Measurements from ENCODE around the gene HOXA7.

DNA sequence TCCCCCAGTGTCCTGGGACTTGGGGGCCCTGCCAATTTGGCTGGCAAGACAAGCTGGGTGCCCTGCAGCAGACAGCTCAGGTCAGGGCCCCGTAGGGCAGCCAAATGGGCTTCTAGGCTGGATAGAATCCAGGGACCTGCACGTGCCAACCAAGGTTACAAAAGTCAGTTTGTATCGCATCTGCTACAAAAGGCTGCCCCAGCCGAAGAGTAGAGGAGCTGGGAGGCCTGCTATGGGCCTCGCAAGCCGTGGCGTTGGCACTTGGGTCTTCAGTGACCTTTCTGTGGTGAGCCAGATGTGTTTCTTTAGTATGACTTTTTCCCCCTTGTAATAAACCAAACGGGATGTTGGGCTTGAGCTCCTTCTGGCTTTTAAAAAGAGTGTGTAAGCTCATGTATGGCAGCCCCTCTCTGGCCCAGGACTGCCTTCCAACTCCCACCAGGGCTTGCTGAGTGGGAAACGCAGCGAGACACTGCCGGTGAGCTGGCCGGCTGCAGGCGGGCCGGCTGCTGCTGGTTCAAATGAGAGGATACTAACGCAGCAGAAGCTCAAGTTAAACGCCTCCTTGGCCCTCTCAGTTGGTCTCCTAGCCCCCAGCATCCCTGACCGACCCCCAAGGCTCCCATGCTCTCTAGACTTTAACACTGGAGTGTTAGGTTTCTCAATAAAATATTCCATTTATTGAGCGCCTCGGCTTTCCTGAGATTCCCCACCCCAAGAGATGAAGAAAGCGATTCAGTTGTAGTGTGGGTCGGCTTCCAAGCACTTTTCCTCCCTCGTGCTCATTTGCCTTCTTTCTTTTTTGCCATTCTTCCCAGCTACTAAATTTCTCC, 20.7 kb upstream of the HOXA7 start:
- TF ChIP-seq CTCF (conservative IDR thresholded peaks at IDR 0.05) = no peak
- TF ChIP-seq EZH2 (IDR thresholded peaks at IDR 0.05; ENCODE audit: low read depth) = no peak
